GM19193 (cell line): Measurements from ENCODE around the gene E4F1.

ENCODE experiments used
- POLR2A ChIP-seq: IDR thresholded peaks from 4 replicates; pipeline ENCODE4 v1.6.1; 2011; ENCODE audit not compliant: insufficient read depth, insufficient read length; ENCODE audit errors: extremely low read depth

Gene E4F1

GRCh38 chr16:2183671-2184070, 39.7 kb upstream of the E4F1 start:
- no peak for TF ChIP-seq POLR2A

DNA sequence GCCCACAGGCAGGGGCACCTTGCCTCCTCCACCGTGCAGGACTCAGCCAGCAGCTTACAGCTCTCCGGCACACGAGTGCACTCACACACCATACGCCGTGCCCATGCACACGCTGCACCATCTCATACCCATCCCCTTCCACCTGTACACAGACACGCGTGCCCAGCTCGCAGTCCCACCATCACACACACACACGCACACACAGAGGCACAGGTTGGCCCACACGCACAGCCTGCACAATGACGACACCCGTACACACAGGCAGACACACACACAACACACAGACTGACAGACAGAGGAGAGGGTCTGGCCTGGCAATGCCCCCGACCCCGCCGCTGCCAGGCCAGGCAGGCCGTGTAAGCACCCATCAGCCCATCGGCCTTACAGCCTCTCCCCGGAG, 39.0 kb upstream of the E4F1 start:
- TF ChIP-seq POLR2A: no peak

- no peak for TF ChIP-seq POLR2A
Measured at GRCh38 chr16:2184962-2185361, 38.4 kb upstream of the E4F1 start.

GRCh38 chr16:2186064-2186463, 37.3 kb upstream of the E4F1 start:
- no peak for TF ChIP-seq POLR2A

DNA sequence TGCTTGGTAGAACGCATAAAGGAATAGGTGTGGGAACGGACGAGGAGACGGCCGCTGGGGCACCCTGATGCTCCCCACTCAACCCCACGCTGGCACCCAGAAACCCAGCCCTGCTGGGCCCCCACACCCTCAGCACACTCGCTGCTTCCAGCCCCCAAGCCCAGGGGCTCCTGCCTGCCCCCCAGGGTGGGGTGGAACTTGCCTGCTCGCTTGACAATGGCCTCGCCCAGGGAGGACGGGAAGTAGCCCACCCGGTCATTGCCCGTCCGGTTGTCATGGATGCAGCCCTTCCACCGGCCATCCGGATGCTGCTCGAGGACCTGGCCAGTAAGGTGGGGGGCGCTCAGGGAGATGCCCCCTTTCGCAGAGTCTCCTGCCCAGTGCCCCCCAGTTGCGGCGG, 36.9 kb upstream of the E4F1 start:
- no peak for TF ChIP-seq POLR2A

GRCh38 chr16:2187212-2187611, 36.2 kb upstream of the E4F1 start:
- TF ChIP-seq POLR2A: no peak

- no peak for TF ChIP-seq POLR2A
Measured at GRCh38 chr16:2188395-2188794, 35.0 kb upstream of the E4F1 start.

DNA sequence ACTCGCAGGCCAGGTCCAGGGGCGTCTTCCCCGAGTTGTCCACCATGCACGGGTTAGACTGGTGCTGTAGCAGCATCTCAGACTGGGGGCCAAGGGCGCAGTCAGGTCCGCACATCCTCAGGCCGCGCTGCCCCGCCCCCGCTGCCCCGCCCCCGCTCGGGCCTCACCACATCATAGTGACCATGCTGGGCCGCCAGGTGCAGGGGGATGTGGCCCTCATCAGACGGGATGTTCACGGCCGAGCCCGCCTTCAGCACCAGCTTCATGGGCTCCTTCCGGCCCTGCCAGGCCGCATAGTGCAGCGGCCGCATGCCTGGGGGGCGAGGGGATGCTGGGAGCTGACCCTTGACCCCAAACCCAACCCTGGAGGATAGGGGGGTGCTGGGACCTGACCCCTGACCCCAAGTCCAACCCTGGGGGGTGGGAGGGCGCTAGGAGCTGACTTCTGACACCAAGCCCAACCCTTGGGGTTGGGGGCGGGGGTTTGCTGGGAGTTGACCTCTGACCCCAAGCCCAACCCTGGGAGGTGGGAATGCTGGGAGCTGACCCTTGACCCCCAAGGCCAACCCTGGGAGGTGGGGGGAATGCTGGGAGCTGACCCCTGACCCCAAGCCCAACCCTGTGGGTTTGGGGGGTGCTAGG, 34.0 kb upstream of the E4F1 start:
- TF ChIP-seq POLR2A: no peak

DNA sequence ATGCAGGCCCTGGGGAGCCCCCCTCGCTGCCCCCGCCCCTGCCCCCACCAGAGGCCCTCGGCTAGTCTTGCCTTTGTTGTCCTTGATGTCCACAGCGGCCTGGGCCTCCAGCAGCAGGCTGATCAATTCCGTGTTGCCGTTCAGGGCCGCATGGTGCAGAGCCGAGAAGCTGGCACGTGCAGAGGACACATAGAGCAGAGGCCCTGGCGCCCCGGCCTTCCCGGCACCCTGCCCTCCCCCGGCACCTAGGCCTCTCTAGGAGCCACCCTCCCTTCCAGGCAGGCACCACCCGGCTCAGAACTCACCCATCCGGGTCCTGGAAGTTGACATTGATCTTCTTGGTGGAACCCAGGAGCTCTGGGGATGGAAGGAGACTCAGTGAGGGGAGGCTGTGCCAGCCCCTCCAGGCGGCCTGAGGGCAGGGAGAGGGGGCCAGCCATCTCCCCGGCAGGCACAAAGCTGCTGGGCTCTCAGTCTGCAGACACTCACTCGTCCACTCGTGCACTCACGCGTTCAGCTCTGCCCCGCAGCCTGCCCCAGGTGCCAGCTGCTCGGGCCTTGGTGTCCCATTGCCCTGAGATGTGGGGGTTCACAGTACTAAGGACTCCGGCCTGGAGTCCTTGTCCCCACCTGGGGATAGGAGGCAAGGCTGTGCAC, 33.3 kb upstream of the E4F1 start:
- TF ChIP-seq POLR2A: no peak

DNA sequence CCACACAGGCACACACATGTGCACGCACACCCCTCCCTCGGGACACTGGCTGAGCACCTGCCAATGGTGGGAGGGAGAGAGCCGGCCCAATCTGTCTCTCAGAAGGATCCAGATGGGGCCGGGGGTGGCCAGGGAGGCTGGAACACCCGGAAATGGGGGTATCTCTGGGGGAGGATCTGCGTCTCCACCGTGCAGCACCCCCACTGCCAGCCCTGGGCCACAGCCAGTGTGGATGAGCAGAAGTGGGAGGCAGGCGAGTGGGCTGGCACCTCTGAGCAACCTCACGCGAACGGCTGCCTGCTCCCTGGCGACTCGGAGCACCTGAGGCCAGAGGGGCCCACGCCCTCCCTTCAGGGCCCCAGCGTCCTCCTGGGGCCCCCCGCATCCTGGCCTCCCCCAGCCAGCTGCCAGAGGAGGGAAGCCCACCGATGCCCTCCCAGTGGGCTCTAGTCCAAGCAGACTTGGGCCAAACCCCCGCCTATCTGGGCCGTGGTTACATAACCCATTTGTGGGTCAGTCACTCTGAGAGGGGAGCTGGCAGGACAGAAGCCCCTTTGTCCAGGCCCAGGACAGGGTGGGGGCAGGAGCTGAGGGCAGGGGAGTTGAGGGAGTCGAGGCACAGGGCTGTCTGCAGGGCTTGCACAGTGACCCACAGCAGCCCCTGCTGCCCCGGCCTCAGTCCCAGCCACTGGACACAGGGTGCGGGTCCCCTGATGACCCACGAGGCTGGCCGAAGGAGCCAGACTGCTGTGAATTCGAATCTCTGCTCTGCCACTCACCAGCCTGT, 32.5 kb upstream of the E4F1 start:
- TF ChIP-seq POLR2A: no peak

DNA sequence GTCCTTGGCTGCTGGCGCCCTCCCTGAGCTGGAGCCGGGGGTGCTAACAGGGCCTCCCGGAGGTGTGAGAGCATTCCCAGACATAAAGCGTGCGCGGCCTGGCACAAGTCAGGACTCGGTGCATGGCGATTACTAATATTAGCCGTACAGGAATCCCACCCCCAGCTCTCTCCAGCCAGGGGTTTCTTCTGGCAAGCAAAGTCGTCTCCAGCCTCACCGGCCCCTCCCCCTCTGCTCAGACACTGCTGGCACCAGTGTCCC, 32.0 kb upstream of the E4F1 start:
- TF ChIP-seq POLR2A: no peak

DNA sequence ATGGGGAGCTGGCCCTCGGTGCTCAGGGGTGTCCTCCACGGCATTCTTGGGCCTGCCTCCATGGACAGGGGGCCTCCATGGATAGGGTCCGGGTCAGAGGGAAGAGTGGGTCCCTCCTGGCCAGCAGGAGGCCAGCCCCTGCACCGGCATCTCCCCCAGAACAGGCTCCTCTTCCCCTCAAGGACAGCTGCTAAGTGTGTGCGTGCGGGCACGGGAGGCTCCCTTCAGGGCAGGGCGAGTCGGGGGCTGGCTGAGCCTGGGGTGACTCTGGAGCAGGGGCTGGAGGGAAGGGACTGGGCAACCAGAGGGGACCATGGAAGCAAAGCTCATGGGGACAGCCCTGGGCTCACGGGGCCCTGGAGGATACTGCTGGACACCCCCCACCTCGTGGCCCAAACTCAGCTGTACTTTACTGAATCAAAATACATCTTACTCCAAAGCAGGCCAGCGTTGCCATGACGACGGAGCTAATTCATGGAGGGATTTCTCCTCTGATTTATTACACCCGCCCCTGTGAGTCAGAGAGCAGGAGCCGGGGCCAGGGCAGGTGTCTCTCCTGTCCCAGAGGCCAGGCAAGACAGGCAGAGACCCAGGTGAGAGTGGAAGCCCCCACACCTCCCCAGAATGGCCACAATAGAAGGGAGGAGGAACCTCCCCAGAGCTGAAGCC, 29.1 kb upstream of the E4F1 start:
- no peak for TF ChIP-seq POLR2A

- no peak for TF ChIP-seq POLR2A
Measured at GRCh38 chr16:2194852-2195321, 28.5 kb upstream of the E4F1 start.

DNA sequence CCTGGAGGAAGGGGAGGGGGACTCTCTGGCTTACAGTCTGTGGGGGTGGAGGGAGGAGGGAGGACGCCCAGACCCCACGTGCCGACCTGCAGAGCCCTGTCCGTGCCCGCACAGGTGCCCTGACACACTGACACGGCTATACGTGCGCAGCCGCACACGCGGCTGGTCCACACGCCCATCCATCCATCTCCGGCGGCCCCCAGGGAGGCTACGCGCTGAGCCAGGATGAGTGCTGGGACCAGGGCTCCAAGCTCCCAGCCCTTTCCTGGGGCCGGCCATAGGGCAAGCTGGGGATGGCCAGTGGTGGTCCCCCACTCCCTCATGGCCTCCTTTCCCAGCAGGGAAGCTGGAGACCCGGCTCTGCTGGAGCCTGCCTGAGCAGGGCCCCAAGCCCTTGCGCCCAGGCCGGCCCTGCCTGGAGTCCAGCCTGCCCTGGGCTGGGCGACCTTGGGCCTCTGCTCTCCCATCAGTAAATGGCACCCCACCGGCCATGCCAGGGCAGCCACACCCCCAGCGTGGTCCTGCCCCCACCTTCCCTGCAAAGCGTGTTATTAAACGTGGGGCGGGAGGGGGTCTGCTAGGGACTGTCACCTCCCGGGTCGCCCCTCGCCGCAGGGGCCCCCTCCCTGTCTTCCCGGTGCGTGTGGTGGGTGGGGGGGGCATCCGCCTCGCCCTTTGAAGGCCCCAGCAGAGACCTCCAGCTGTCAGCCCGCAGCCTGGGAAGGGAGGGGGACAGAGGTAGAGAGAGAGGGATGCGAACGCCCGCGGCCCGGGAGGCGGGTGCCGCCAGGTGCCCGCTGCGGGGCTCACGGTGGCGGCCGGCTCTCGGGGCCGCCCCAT, 27.8 kb upstream of the E4F1 start:
- TF ChIP-seq POLR2A: no peak
